Prostate gland (tissue), 2 donors: ENCODE data around the gene ABHD17C. TPM values are rescaled to one million over a fixed set of nuclear protein-coding genes. Genes with fewer than 3 reads are reported as not detected.

Source experiments
- DNase-seq: peaks from one replicate; pipeline ENCODE4 v3.0.0-alpha.2; 2019; ENCODE audit warnings: low spot score
- H3K27ac ChIP-seq, 2 donors: fragments of 200-600 bp; sonication (generic); 2 replicates each; pipeline ENCODE4 v1.5.1; 2017 to 2019
- H3K27me3 ChIP-seq: fragments of 200-600 bp; sonication (generic); replicated peaks from 2 replicates; pipeline ENCODE4 v1.5.1; 2019; ENCODE audit not compliant: insufficient read depth
- H3K36me3 ChIP-seq, 2 donors: fragments of 200-600 bp; sonication (generic); 1 replicate in 1 of 2; 2 replicates in 1 of 2; pipeline versions ENCODE4 v1.5.1 to v1.8.1; 2017 to 2019
- H3K4me1 ChIP-seq: fragments of 200-600 bp; sonication (generic); replicated peaks from 2 replicates; pipeline ENCODE4 v1.5.1; 2019
- H3K4me3 ChIP-seq, 2 donors: fragments of 200-600 bp; sonication (generic); 2 replicates each; pipeline ENCODE4 v1.5.1; 2017 to 2019
- H3K9me3 ChIP-seq: fragments of 200-600 bp; sonication (generic); 2 replicates; pipeline ENCODE4 v1.5.1; 2017
- CTCF ChIP-seq, 4 experiments: fragments of 200-600 bp in 2 of 4; fragments of 450-650 bp in 2 of 4; sonication (generic) in 2 of 4; IDR thresholded peaks; 1 replicate in 3 of 4; 2 replicates in 1 of 4; pipeline ENCODE4 v1.5.1; 2016 to 2019; ENCODE audit warnings: antibody characterized with exemption in 4 of 4, mild to moderate bottlenecking in 2 of 4, moderate library complexity in 2 of 4
- POLR2A ChIP-seq: fragments of 450-650 bp; IDR thresholded peaks from one replicate; pipeline ENCODE4 v1.6.1; 2016; ENCODE audit warnings: antibody characterized with exemption, mild to moderate bottlenecking
- POLR2AphosphoS5 ChIP-seq: sonication (generic); formaldehyde crosslinking; IDR thresholded peaks from one replicate; pipeline ENCODE4 v1.6.1; 2017; ENCODE audit warnings: antibody characterized with exemption
- WGBS: methylation state at CpG from one replicate; pipeline ENCODE4 v1.1.5; 2018; 5-methylcytosine and 5-hydroxymethylcytosine counted together
- intact Hi-C: fragments of 100-400 bp; cut with DNase I; formaldehyde crosslinking; loops from one replicate; pipeline ENCODE4 v1.14.2; 2022
- total RNA-seq, 2 donors: library from RNA; depleted of rRNA; stranded (reverse); fragments of >200 nt; gene quantifications; one replicate each; pipeline ENCODE4 v1.1.0, GENCODE V29; 2016

The ABHD17C gene
- total RNA-seq, 2 donors from 2014 or later: 13.6 to 32.4 TPM

- 8% methylated on average over 2 of the region's 2 CpGs for WGBS
- H3K9me3 ChIP-seq: no peaks in the 10 kb centered on the region
- no peaks in the 10 kb centered on the region for H3K36me3 ChIP-seq
- intact Hi-C loops: no loop called here
- H3K4me3 ChIP-seq: no peak overlapping the region
- no peak for TF ChIP-seq CTCF (IDR thresholded peaks at IDR 0.05)
- TF ChIP-seq POLR2A: no peak
- peak; percentile 14 for TF ChIP-seq POLR2AphosphoS5
- DNase-seq: peak; percentile 46
- H3K27ac ChIP-seq: peak overlapping the region; percentile 59
- H3K4me1 ChIP-seq: no peaks in the 10 kb centered on the region
- no peaks in the 10 kb centered on the region for H3K27me3 ChIP-seq
Observed at GRCh38 chr15:80679804-80680175, 15.3 kb upstream of the ABHD17C start.

- Histone ChIP-seq H3K36me3 (no peaks in the 10 kb centered on the region), H3K27me3 (no peaks in the 10 kb centered on the region), H3K4me3 (no peak overlapping the region), H3K4me1 (no peaks in the 10 kb centered on the region), H3K27ac (no peak overlapping the region), H3K9me3 (no peaks in the 10 kb centered on the region)
- TF ChIP-seq CTCF (IDR thresholded peaks at IDR 0.05): no peak
- no peak for TF ChIP-seq POLR2A
- no peak for TF ChIP-seq POLR2AphosphoS5
- intact Hi-C loops: no loop called here
- 55% methylated on average over 4 of the region's 4 CpGs for WGBS
- DNase-seq: no peak
Observed at GRCh38 chr15:80682201-80682600, 12.9 kb upstream of the ABHD17C start.

GRCh38 chr15:80684697-80685096 is 10.4 kb upstream of the ABHD17C start:
- TF ChIP-seq POLR2AphosphoS5: no peak
- TF ChIP-seq CTCF (IDR thresholded peaks at IDR 0.05): no peak
- TF ChIP-seq POLR2A: no peak
- Histone ChIP-seq H3K4me3 (no peak overlapping the region), H3K27ac (no peak overlapping the region), H3K27me3 (no peaks in the 10 kb centered on the region), H3K4me1 (no peaks in the 10 kb centered on the region), H3K9me3 (no peaks in the 10 kb centered on the region), H3K36me3 (no peaks in the 10 kb centered on the region)
- intact Hi-C loops: no loop called here
- no peak for DNase-seq

GRCh38 chr15:80685628-80686027 is 9.5 kb upstream of the ABHD17C start:
- TF ChIP-seq POLR2A (no peak), POLR2AphosphoS5 (no peak), CTCF (IDR thresholded peaks at IDR 0.05) (no peak)
- no peak for DNase-seq
- Histone ChIP-seq H3K36me3 (no peaks in the 10 kb centered on the region), H3K27ac (no peak overlapping the region), H3K4me1 (no peaks in the 10 kb centered on the region), H3K27me3 (no peaks in the 10 kb centered on the region), H3K9me3 (no peaks in the 10 kb centered on the region), H3K4me3 (no peak overlapping the region)
- intact Hi-C loops: no loop called here
- WGBS: 89% methylated on average over 1 of the region's 1 CpG

GRCh38 chr15:80689294-80689693 is 5.8 kb upstream of the ABHD17C start:
- TF ChIP-seq POLR2AphosphoS5 (no peak), CTCF (IDR thresholded peaks at IDR 0.05) (no peak), POLR2A (no peak)
- DNase-seq: no peak

More at GRCh38 chr15:80689294-80689693, 5.8 kb upstream of the ABHD17C start:
- intact Hi-C loops: no loop called here
- Histone ChIP-seq H3K27me3 (no peaks in the 10 kb centered on the region), H3K36me3 (no peaks in the 10 kb centered on the region), H3K4me1 (no peaks in the 10 kb centered on the region), H3K4me3 (no peak overlapping the region), H3K9me3 (no peaks in the 10 kb centered on the region), H3K27ac (no peak overlapping the region)
